Activated CD4-positive, alpha-beta memory T cell treated with anti-CD3 and anti-CD28 coated beads, Interleukin-2, amount 10 ng/mL, durations not matched to agents 7 days and 5 days (primary cell): ENCODE data around the gene VBP1. TPM values are rescaled to one million over a fixed set of nuclear protein-coding genes. Genes with fewer than 3 reads are reported as not detected.

Experiments
- CTCF ChIA-PET: fragments of 350-600 bp; sonication (Branson Sonifier 250); formaldehyde crosslinking; loops from one replicate; lab custom pipeline; 2021; ENCODE audit warnings: antibody characterized with exemption, inconsistent platforms; lab: Charles Lee
- POLR2A ChIA-PET: fragments of 350-600 bp; sonication (Branson Sonifier 250); formaldehyde crosslinking; loops from one replicate; lab custom pipeline; 2021; ENCODE audit warnings: antibody characterized with exemption; lab: Charles Lee
- DNase-seq: peaks from one replicate; pipeline ENCODE4 v3.0.0-alpha.2; 2020
- H3K27ac Mint-ChIP-seq: one replicate; pipeline ENCODE4 v1.8.0; 2021; ENCODE audit warnings: mild to moderate bottlenecking, mixed read lengths
- H3K27me3 Mint-ChIP-seq: one replicate; pipeline ENCODE4 v1.8.0; 2021; ENCODE audit warnings: mixed read lengths
- H3K36me3 Mint-ChIP-seq: one replicate; pipeline ENCODE4 v1.8.0; 2021; ENCODE audit warnings: low read depth, mixed read lengths
- H3K4me1 Mint-ChIP-seq: one replicate; pipeline ENCODE4 v1.8.0; 2021; ENCODE audit warnings: mixed read lengths
- H3K4me3 Mint-ChIP-seq: one replicate; pipeline ENCODE4 v1.8.0; 2021; ENCODE audit warnings: mild to moderate bottlenecking, mixed read lengths
- H3K9me3 Mint-ChIP-seq: one replicate; pipeline ENCODE4 v1.8.0; 2021; ENCODE audit warnings: mixed read lengths
- total RNA-seq, 2 experiments: library from RNA; stranded (reverse); gene quantifications; one replicate each; pipeline ENCODE4 v1.2.3, GENCODE V29; 2021

Gene VBP1
- total RNA-seq, 2 experiments from 2014 or later: 51.6 to 61.9 TPM

DNA sequence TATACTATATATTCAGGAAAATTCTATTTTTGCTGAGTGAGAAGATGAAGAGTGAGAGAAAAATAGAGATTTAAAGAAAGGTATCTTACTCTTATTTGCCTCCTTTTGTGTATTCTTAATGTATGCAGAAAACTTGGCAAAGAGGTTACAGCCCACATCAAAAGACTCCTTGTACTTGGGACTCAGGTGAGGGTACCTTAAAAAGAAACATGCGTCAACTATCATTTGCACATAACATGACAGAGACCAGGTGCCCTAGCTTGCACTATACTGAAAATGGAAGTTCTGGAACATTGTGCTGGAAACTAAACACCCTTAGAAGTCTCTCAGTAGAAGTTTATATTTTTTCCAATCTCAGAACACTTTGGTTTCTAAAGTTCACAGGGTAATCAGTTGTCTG, 63.6 kb downstream of the VBP1 start:
- ChIA-PET POLR2A (no interaction called here), CTCF (no interaction called here)
- DNase-seq: no peak
- H3K36me3 Mint-ChIP-seq: no peaks in the 10 kb centered on the region
- no peak overlapping the region for H3K27ac Mint-ChIP-seq
- no peaks in the 10 kb centered on the region for H3K27me3 Mint-ChIP-seq
- no peaks in the 10 kb centered on the region for H3K9me3 Mint-ChIP-seq
- H3K4me3 Mint-ChIP-seq: no peak overlapping the region
- H3K4me1 Mint-ChIP-seq: peaks cover 1% of the 10 kb centered on the region

Other genes with a start within 250 kb of the VBP1 start
- 10 to 100 TPM in 1 of 2 experiments, 1 to 10 TPM in 1; 8.9 to 10.2 TPM for gene F8, start 193.7 kb upstream of the VBP1 start, total RNA-seq
- gene FUNDC2, start 189.6 kb upstream of the VBP1 start, total RNA-seq: 10 to 100 TPM; 45.7 to 49.9 TPM
- gene CMC4, start 145.3 kb upstream of the VBP1 start, total RNA-seq: 1 to 10 TPM; 4.8 to 5.9 TPM
- 10 to 100 TPM; 20.2 TPM for gene MTCP1, start 145.3 kb upstream of the VBP1 start, total RNA-seq
- 10 to 100 TPM; 23.5 to 25.2 TPM for gene BRCC3, start 145.0 kb upstream of the VBP1 start, total RNA-seq
- 10 to 100 TPM; 13.6 to 14.7 TPM for gene RAB39B, start 48.0 kb downstream of the VBP1 start, total RNA-seq
- under 1 TPM; 0.50 to 0.65 TPM for gene CLIC2, start 118.2 kb downstream of the VBP1 start, total RNA-seq
- not detected for gene F8A2, start 165.6 kb downstream of the VBP1 start, total RNA-seq
- gene F8A3, start 242.2 kb downstream of the VBP1 start, total RNA-seq: under 1 TPM; 0.40 to 0.50 TPM